Trophoblast cell (in vitro differentiated cells and primary cell): ENCODE results near the gene CD47.

ENCODE experiments used
- DNase-seq, 2 donors: peaks; one replicate each; pipeline ENCODE4 v3.0.0-alpha.2; 2016
- H2AFZ ChIP-seq: 2 replicates; pipeline ENCODE4 v1.6.1; 2013; ENCODE audit warnings: low read length, moderate library complexity, mild to moderate bottlenecking; ENCODE audit not compliant: insufficient read depth, poor library complexity
- H2AK5ac ChIP-seq: 2 replicates; pipeline ENCODE4 v1.6.1; 2013; ENCODE audit warnings: mild to moderate bottlenecking, low read length
- H2BK120ac ChIP-seq: 2 replicates; pipeline ENCODE4 v1.6.1; 2013; ENCODE audit warnings: low read length, mild to moderate bottlenecking, moderate library complexity; ENCODE audit not compliant: insufficient read depth, poor library complexity
- H2BK12ac ChIP-seq: 2 replicates; pipeline ENCODE4 v1.6.1; 2013; ENCODE audit warnings: mild to moderate bottlenecking, low read length, moderate library complexity
- H2BK5ac ChIP-seq: 2 replicates; pipeline ENCODE4 v1.6.1; 2013; ENCODE audit warnings: low read length, low read depth, moderate library complexity, mild to moderate bottlenecking; ENCODE audit not compliant: poor library complexity
- H3K14ac ChIP-seq: 2 replicates; pipeline ENCODE4 v1.6.1; 2013; ENCODE audit warnings: mild to moderate bottlenecking, low read length
- H3K18ac ChIP-seq: 2 replicates; pipeline ENCODE4 v1.6.1; 2013; ENCODE audit warnings: mild to moderate bottlenecking, low read length
- H3K23ac ChIP-seq: 2 replicates; pipeline ENCODE4 v1.6.1; 2013; ENCODE audit warnings: low read length
- H3K27ac ChIP-seq: 2 replicates; pipeline ENCODE4 v1.5.1; 2013; ENCODE audit warnings: low read depth, mild to moderate bottlenecking, inconsistent platforms, low read length, moderate library complexity
- H3K27me3 ChIP-seq: 2 replicates; pipeline ENCODE4 v1.6.1; 2013; ENCODE audit warnings: inconsistent platforms, mild to moderate bottlenecking, low read length, moderate library complexity; ENCODE audit not compliant: insufficient read depth
- H3K36me3 ChIP-seq, 2 experiments: 1 replicate in 1 of 2; 2 replicates in 1 of 2; pipeline ENCODE4 v1.6.1; 2013; ENCODE audit warnings: low read length in 2 of 2, mild to moderate bottlenecking in 2 of 2, moderate library complexity in 1 of 2; ENCODE audit not compliant: insufficient read depth in 2 of 2, control insufficient read depth in 1 of 2
- H3K4ac ChIP-seq: 2 replicates; pipeline ENCODE4 v1.6.1; 2013; ENCODE audit warnings: low read depth, mild to moderate bottlenecking, low read length, moderate library complexity
- H3K4me1 ChIP-seq, 2 experiments: 1 replicate in 1 of 2; 2 replicates in 1 of 2; pipeline ENCODE4 v1.6.1; 2013; ENCODE audit warnings: low read length in 2 of 2, mild to moderate bottlenecking in 2 of 2, moderate library complexity in 1 of 2; ENCODE audit not compliant: insufficient read depth in 2 of 2, control insufficient read depth in 1 of 2
- H3K4me2 ChIP-seq: 2 replicates; pipeline ENCODE4 v1.6.1; 2013; ENCODE audit warnings: inconsistent platforms, mild to moderate bottlenecking, low read length, moderate library complexity
- H3K4me3 ChIP-seq: 2 replicates; pipeline ENCODE4 v1.5.1; 2013; ENCODE audit warnings: mild to moderate bottlenecking, low read depth, low read length, inconsistent platforms
- H3K79me1 ChIP-seq: one replicate; pipeline ENCODE4 v1.6.1; 2013; ENCODE audit warnings: low read length
- H3K79me2 ChIP-seq: 2 replicates; pipeline ENCODE4 v1.6.1; 2013; ENCODE audit warnings: low read length, mild to moderate bottlenecking; ENCODE audit not compliant: control insufficient read depth, insufficient read depth, poor library complexity
- H3K9ac ChIP-seq: 2 replicates; pipeline ENCODE4 v1.6.1; 2013; ENCODE audit warnings: mild to moderate bottlenecking, low read length
- H3K9me3 ChIP-seq: 2 replicates; pipeline ENCODE4 v1.6.1; 2013; ENCODE audit warnings: low read depth, mild to moderate bottlenecking, control low read depth, inconsistent platforms, low read length; ENCODE audit not compliant: insufficient read depth
- H4K12ac ChIP-seq: 2 replicates; pipeline ENCODE4 v1.6.1; 2013; ENCODE audit warnings: low read depth, mild to moderate bottlenecking, low read length, moderate library complexity
- H4K8ac ChIP-seq: 2 replicates; pipeline ENCODE4 v1.6.1; 2013; ENCODE audit warnings: low read depth, mild to moderate bottlenecking, low read length, moderate library complexity
- H4K91ac ChIP-seq: one replicate; pipeline ENCODE4 v1.6.1; 2013; ENCODE audit warnings: low read depth, mild to moderate bottlenecking, low read length, moderate library complexity
- WGBS: extraction: QIAGEN DNeasy Blood & Tissue Kit; methylation state at CpG from one replicate; pipeline ENCODE4 v1.1.7; 2013; ENCODE audit warnings: missing lambda C conversion rate; ENCODE audit not compliant: insufficient read length, insufficient coverage; ENCODE audit errors: extremely low coverage; 5-methylcytosine and 5-hydroxymethylcytosine counted together

CD47 gene

GRCh38 chr3:108065096-108065495, 25.7 kb downstream of the CD47 start:
- DNase-seq: no peak
- H3K27me3 ChIP-seq: no peaks in the 10 kb centered on the region
- no peak overlapping the region for H3K27ac ChIP-seq
- H4K12ac ChIP-seq: no peak overlapping the region
- no peak overlapping the region for H3K23ac ChIP-seq
- H3K18ac ChIP-seq: no peak overlapping the region
- H4K91ac ChIP-seq: no peak overlapping the region
- no peak overlapping the region for H3K14ac ChIP-seq
- H2AK5ac ChIP-seq: no peak overlapping the region
- no peaks in the 10 kb centered on the region for H3K79me1 ChIP-seq
- no peak overlapping the region for H4K8ac ChIP-seq
- H3K4me1 ChIP-seq: peaks cover 0 to 2% of the 10 kb centered on the region in 2 experiments
- H3K79me2 ChIP-seq: no peaks in the 10 kb centered on the region
- no peak overlapping the region for H3K4ac ChIP-seq
- H2BK12ac ChIP-seq: no peak overlapping the region
- H2BK120ac ChIP-seq: no peak overlapping the region
- H3K4me2 ChIP-seq: no peak overlapping the region
- peaks cover 0 to 5% of the 10 kb centered on the region in 2 experiments for H3K36me3 ChIP-seq
- no peak overlapping the region for H3K4me3 ChIP-seq
- H3K9ac ChIP-seq: no peak overlapping the region
- no peak overlapping the region for H2AFZ ChIP-seq
- H3K9me3 ChIP-seq: no peaks in the 10 kb centered on the region
- H2BK5ac ChIP-seq: no peak overlapping the region

DNA sequence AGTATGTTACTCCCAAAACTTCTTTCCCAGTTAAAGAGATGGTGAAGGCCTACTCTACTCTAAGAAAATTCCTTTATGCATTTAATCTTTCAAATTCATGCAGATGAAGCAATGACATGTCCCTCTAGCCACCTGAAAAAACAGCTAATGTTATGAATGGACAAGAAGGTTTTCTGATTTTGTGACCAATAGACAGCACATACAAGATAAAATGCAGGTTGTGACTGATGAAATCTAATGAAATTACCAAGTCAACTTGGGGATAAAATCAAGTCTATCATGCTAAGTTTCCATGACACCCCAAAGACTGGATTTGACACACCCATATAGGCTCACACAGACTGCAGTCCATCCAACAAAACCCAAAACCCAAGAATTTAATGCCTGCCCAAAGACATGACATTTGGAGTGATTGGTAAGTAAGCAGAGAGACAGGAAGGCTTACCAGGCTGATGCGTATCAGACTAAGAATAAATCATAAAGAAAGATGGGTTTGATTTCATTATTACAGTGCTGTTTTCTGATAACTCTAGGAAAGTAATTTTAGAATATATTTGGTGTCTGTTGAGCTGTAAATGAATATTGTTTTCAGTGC, 26.4 kb downstream of the CD47 start:
- no peak for DNase-seq
- no peak overlapping the region for H3K4ac ChIP-seq
- no CpG with 5 or more reads among the region's 1 CpG for WGBS
- no peaks in the 10 kb centered on the region for H3K9me3 ChIP-seq
- H3K4me2 ChIP-seq: no peak overlapping the region
- H2BK12ac ChIP-seq: no peak overlapping the region
- no peak overlapping the region for H4K12ac ChIP-seq
- peaks cover 2% of the 10 kb centered on the region in 2 experiments for H3K4me1 ChIP-seq
- no peak overlapping the region for H4K8ac ChIP-seq
- H3K79me2 ChIP-seq: no peaks in the 10 kb centered on the region
- H2BK120ac ChIP-seq: no peak overlapping the region
- peaks cover 2% of the 10 kb centered on the region for H3K79me1 ChIP-seq
- no peak overlapping the region for H3K27ac ChIP-seq
- H3K36me3 ChIP-seq: peaks cover 0 to 5% of the 10 kb centered on the region in 2 experiments
- no peak overlapping the region for H3K18ac ChIP-seq
- no peak overlapping the region for H2AFZ ChIP-seq
- H2AK5ac ChIP-seq: no peak overlapping the region
- H4K91ac ChIP-seq: no peak overlapping the region
- no peak overlapping the region for H3K14ac ChIP-seq
- H3K9ac ChIP-seq: no peak overlapping the region
- H3K4me3 ChIP-seq: no peak overlapping the region
- no peak overlapping the region for H2BK5ac ChIP-seq
- H3K23ac ChIP-seq: no peak overlapping the region
- no peaks in the 10 kb centered on the region for H3K27me3 ChIP-seq

DNA sequence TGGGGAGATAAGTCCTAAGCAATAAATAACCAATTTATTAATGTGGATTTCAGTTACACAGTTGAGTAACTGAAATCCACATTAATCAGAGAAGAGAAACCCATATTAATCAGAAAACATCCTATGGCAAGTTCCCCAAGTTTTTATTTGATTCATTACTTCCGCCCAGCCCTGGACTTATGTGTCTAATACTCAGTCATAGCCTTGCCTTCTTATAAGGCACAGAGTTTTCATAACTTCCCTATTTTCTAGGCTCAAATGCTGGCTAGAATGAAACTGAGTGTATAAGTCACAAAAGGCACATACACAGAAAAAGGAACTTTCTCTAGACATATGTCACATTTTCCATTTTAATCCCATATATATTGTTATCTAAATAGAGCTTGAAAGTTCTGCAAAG, 28.8 kb downstream of the CD47 start:
- Histone ChIP-seq H3K27ac (no peak overlapping the region), H4K12ac (no peak overlapping the region), H2BK5ac (no peak overlapping the region), H3K18ac (no peak overlapping the region), H3K79me2 (no peaks in the 10 kb centered on the region), H4K91ac (no peak overlapping the region), H3K4me3 (no peak overlapping the region), H2BK120ac (no peak overlapping the region), H3K4ac (no peak overlapping the region), H2AFZ (no peak overlapping the region), H3K79me1 (peaks cover 2% of the 10 kb centered on the region), H3K9me3 (no peaks in the 10 kb centered on the region), H2BK12ac (no peak overlapping the region), H3K4me2 (no peak overlapping the region), H4K8ac (no peak overlapping the region), H2AK5ac (no peak overlapping the region), H3K14ac (no peak overlapping the region), H3K36me3 (peaks cover 0 to 2% of the 10 kb centered on the region in 2 experiments), H3K27me3 (no peaks in the 10 kb centered on the region), H3K23ac (no peak overlapping the region), H3K9ac (no peak overlapping the region), H3K4me1 (peaks cover 2% of the 10 kb centered on the region in 2 experiments)
- peak in 1 of 2 donors; percentile 30 for DNase-seq
- no CpG with 5 or more reads among the region's 1 CpG for WGBS

- peaks cover 0 to under 1% of the 10 kb centered on the region in 2 experiments for H3K36me3 ChIP-seq
- no peak overlapping the region for H4K8ac ChIP-seq
- no peak overlapping the region for H2AFZ ChIP-seq
- H2BK12ac ChIP-seq: no peak overlapping the region
- DNase-seq: peak; percentile 81 to 92
- no peaks in the 10 kb centered on the region for H3K79me2 ChIP-seq
- H2BK5ac ChIP-seq: no peak overlapping the region
- H3K23ac ChIP-seq: no peak overlapping the region
- no peaks in the 10 kb centered on the region for H3K9me3 ChIP-seq
- peaks cover 2% of the 10 kb centered on the region in 2 experiments for H3K4me1 ChIP-seq
- no peak overlapping the region for H3K27ac ChIP-seq
- H3K4me2 ChIP-seq: no peak overlapping the region
- no peak overlapping the region for H4K12ac ChIP-seq
- peaks cover 2% of the 10 kb centered on the region for H3K79me1 ChIP-seq
- no peak overlapping the region for H3K4ac ChIP-seq
- no peak overlapping the region for H3K18ac ChIP-seq
- WGBS: no CpG with 5 or more reads among the region's 3 CpGs
- H4K91ac ChIP-seq: no peak overlapping the region
- no peak overlapping the region for H3K4me3 ChIP-seq
- no peak overlapping the region for H2AK5ac ChIP-seq
- no peak overlapping the region for H3K9ac ChIP-seq
- no peaks in the 10 kb centered on the region for H3K27me3 ChIP-seq
- H3K14ac ChIP-seq: no peak overlapping the region
- H2BK120ac ChIP-seq: no peak overlapping the region
Observed at GRCh38 chr3:108060331-108060730, 30.5 kb downstream of the CD47 start.
